ENCODE data around the gene LEAP2. TPM values are rescaled to one million over a fixed set of nuclear protein-coding genes. Genes with fewer than 3 reads are reported as not detected.
A peak's percentile ranks its signal among the peaks of the same experiment; 100 is the strongest.

Gene LEAP2
- total and polyA plus RNA-seq, 10 of the 15 experiments (the other 5 are each of a cell fraction or from before 2014, with no cell fraction given) = 1.9 to 8.8 (median 2.3) TPM

GRCh38 chr5:132830436-132831094 is 42.9 kb upstream of the LEAP2 start, which contains the start of gene SHROOM1:
SHROOM1 (minus strand) TSS chr5:132830647; CDS start chr5:132826140, 4,507 bp downstream.
- SMC1A ChIA-PET (ENCODE audit: uncharacterized antibody, unreplicated experiment) = interaction anchor here (1.2 to 3.2 kb wide), 3 partner anchors 35 to 133 kb away, joined by 4 to 16 read pairs (median 5); partner anchors contain the start of genes AFF4, GDF9 and UQCRQ
- Histone ChIP-seq H3K9me3 (replicated peaks; ENCODE audit: control insufficient read depth, insufficient read depth, low read length) (no peaks in the 10 kb centered on the region), H3K27me3 (replicated peaks in 1 of 2; ENCODE audit: control insufficient read depth in 2 of 2, insufficient read depth in 2 of 2, low read length in 1 of 2) (peaks cover 0 to 2% of the 10 kb centered on the region in 2 experiments; a peak in 2 of 4 replicates), H3K9ac (ENCODE audit: control insufficient read depth, insufficient read depth, low read length) (peak within 1 kb of the TSS; percentile 48; the same call in 1 of the 2 replicates), H3K4me2 (ENCODE audit: control insufficient read depth, insufficient read depth) (peak within 1 kb of the TSS; percentile 79), H3K27ac (ENCODE audit: control insufficient read depth, insufficient read depth) (peak within 1 kb of the TSS; percentile 18; the same call in 1 of the 2 replicates), H3K4me1 (ENCODE audit: control insufficient read depth, insufficient read depth, low read length) (no peaks in the 10 kb centered on the region; the same call in 1 of the 2 replicates), H2AFZ (ENCODE audit: control insufficient read depth, low read depth, low read length) (peak within 1 kb of the TSS; percentile 94), H4K20me1 (ENCODE audit: control insufficient read depth, insufficient read depth) (no peaks in the 10 kb centered on the region), H3K36me3 (ENCODE audit: control insufficient read depth in 2 of 2, insufficient read depth in 2 of 2, low read length in 1 of 2) (no peaks in the 10 kb centered on the region), H3K79me2 (ENCODE audit: control insufficient read depth, insufficient read depth, low read length) (no peaks in the 10 kb centered on the region), H3K4me3 (peak within 1 kb of the TSS; percentile 59)
- in situ Hi-C loops (cut with MboI) = no loop called here
- CTCF ChIA-PET = interaction anchor here (0.5 to 6.0 kb wide), 13 partner anchors 10 to 405 kb away, joined by 3 to 46 read pairs (median 3); partner anchors contain the start of genes GDF9 and UQCRQ
- POLR2A ChIA-PET = interaction anchor here (0.8 to 1.1 kb wide), 4 partner anchors 26 to 274 kb away, joined by 3 read pairs; no protein-coding TSS in a partner anchor
- no TSS peak for BruUV-seq (replicated peaks)
- peak; percentile 84 for ATAC-seq
- intact Hi-C loops (cut with micrococcal nuclease; ENCODE audit: unreplicated experiment) = loop anchor here (1.0 to 2.0 kb wide), 2 partner anchors 36 to 53 kb away; partner anchors contain the start of genes GDF9 and UQCRQ
- RAD21 ChIA-PET (ENCODE audit: unreplicated experiment) = interaction anchor here (1.8 kb wide), 1 partner anchor 53 kb away, joined by 5 read pairs; no protein-coding TSS in a partner anchor
- no peak for DNase-seq (ENCODE audit: low read depth, low spot score)
- FAIRE-seq = no peak
- WGBS (ENCODE audit: insufficient coverage, insufficient replicate concordance, low lambda C conversion rate, missing lambda C conversion rate) = 4% methylated on average over 48 of the region's 78 CpGs
- no peak for TF ChIP-seq POU2F2 (IDR thresholded peaks at IDR 0.05; ENCODE audit: borderline replicate concordance, low read depth, low read length)
- TF ChIP-seq, protein P1, sequence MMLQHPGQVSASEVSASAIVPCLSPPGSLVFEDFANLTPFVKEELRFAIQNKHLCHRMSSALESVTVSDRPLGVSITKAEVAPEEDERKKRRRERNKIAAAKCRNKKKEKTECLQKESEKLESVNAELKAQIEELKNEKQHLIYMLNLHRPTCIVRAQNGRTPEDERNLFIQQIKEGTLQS (IDR thresholded peaks at IDR 0.05; ENCODE audit: borderline replicate concordance, extremely low read depth, low read depth, low read length) = no peak
- no peak for TF ChIP-seq CHD4 (IDR thresholded peaks at IDR 0.05)
- TF ChIP-seq ZNF592 (IDR thresholded peaks at IDR 0.05) = no peak
- no peak for TF ChIP-seq SRF (IDR thresholded peaks at IDR 0.05; ENCODE audit: low read depth in 2 of 2, low read length in 2 of 2)
- TF ChIP-seq BHLHE40 (IDR thresholded peaks at IDR 0.05; ENCODE audit: borderline replicate concordance in 1 of 2, low read depth in 2 of 2, low read length in 1 of 2) = no peak
- TF ChIP-seq, protein P2, sequence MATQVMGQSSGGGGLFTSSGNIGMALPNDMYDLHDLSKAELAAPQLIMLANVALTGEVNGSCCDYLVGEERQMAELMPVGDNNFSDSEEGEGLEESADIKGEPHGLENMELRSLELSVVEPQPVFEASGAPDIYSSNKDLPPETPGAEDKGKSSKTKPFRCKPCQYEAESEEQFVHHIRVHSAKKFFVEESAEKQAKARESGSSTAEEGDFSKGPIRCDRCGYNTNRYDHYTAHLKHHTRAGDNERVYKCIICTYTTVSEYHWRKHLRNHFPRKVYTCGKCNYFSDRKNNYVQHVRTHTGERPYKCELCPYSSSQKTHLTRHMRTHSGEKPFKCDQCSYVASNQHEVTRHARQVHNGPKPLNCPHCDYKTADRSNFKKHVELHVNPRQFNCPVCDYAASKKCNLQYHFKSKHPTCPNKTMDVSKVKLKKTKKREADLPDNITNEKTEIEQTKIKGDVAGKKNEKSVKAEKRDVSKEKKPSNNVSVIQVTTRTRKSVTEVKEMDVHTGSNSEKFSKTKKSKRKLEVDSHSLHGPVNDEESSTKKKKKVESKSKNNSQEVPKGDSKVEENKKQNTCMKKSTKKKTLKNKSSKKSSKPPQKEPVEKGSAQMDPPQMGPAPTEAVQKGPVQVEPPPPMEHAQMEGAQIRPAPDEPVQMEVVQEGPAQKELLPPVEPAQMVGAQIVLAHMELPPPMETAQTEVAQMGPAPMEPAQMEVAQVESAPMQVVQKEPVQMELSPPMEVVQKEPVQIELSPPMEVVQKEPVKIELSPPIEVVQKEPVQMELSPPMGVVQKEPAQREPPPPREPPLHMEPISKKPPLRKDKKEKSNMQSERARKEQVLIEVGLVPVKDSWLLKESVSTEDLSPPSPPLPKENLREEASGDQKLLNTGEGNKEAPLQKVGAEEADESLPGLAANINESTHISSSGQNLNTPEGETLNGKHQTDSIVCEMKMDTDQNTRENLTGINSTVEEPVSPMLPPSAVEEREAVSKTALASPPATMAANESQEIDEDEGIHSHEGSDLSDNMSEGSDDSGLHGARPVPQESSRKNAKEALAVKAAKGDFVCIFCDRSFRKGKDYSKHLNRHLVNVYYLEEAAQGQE (IDR thresholded peaks at IDR 0.05; ENCODE audit: low read depth, low read length) = no peak
- no peak for TF ChIP-seq ZNF622 (IDR thresholded peaks at IDR 0.05)
- no peak for TF ChIP-seq ZBTB4 (CRISPR knock-in tag; IDR thresholded peaks at IDR 0.05)
- TF ChIP-seq RFX5 (IDR thresholded peaks at IDR 0.05; ENCODE audit: low read depth, low read length) = no peak

All from GM12878 (cell line).